ENCODE results near the gene ADAD2. TPM values are rescaled to one million over a fixed set of nuclear protein-coding genes. Genes with fewer than 3 reads are reported as not detected.

The ADAD2 gene
- total RNA-seq, 1 donor from 2014 or later, result not detected

DNA sequence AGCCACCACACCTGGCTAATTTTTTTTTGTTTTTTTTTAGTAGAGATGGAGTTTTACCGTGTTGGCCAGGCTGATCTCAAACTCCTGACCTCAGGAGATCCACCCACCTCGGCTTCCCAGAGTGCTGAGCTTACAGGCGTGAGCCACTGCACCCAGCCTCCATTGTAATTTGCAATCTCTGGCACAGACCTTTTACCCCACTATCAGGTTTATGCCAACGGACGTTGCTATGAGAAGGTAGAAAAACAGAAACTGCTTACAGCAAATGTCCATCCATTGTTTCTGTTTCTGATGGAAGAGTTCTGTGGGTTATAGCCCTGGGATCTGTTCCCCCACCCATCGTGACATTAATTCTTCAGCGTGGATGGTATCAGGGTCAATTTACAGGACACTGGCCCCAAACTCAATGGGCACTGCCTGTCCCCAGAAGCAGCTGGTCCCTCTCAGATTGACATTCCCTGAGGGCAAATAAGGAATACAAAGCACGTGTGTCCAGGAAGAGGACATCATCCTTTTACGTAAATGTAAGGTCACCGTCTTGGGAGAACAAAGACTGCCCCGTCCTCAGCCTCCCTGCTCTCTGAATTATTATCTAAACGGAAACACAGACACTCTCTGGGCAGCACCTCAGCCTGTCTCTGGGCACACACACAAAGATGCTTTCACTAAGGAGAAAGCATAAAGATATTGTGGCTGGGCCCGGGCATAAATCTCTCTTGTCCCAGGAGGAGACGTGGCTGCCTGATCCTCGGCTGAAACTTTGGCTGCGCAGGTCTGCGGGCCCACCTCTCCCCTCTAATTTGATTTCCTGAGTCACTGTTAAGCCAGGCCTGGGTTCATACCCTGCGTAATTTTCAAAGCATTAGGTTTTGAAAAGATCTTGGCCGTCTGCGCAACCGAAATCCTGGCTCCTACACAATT is 43.6 kb downstream of the ADAD2 start:
- Histone ChIP-seq H3K36me3 (no peaks in the 10 kb centered on the region), H3K4me3 (no peak overlapping the region), H3K27me3 (no peaks in the 10 kb centered on the region), H3K27ac (peak overlapping the region; percentile 1), H3K9me3 (no peaks in the 10 kb centered on the region), H3K4me1 (no peaks in the 10 kb centered on the region)
- no peak for DNase-seq (ENCODE audit: extremely low spot score in 2 of 2)
- intact Hi-C loops (cut with DNase I), result no loop called here
- TF ChIP-seq CTCF (IDR thresholded peaks at IDR 0.05), result no peak
- TF ChIP-seq POLR2AphosphoS5 (IDR thresholded peaks at IDR 0.05; ENCODE audit: insufficient read depth in 1 of 2, low read depth in 1 of 2), result peak in 1 of 2 donors; percentile 65

DNA sequence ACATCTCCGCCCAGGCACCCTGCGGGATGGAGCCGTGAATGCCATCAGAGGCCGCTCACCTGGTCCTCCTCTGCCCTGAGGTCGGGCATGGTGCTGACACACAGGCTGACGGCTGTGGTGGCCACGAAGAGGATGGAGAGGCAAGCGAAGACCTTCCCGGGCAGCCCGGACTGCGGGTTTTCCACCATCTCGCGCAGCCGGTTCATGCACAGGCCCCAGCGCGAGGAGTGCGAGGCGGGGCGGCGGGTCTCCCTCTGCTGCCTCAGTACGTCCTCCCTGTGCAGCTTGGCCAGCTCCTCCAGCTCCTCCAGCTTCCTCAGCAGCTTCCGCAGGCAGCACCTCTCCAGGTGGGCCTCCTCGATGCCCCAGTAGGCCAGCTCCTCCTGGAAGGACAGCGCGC is 45.7 kb downstream of the ADAD2 start:
- no peaks in the 10 kb centered on the region for H3K9me3 ChIP-seq
- no peak for DNase-seq (ENCODE audit: extremely low spot score in 2 of 2)
- no peaks in the 10 kb centered on the region for H3K27me3 ChIP-seq
- H3K4me3 ChIP-seq, result no peak overlapping the region
- intact Hi-C loops (cut with DNase I), result no loop called here
- no peaks in the 10 kb centered on the region for H3K36me3 ChIP-seq
- no peaks in the 10 kb centered on the region for H3K4me1 ChIP-seq
- no peak overlapping the region for H3K27ac ChIP-seq
- TF ChIP-seq POLR2AphosphoS5 (IDR thresholded peaks at IDR 0.05; ENCODE audit: insufficient read depth in 1 of 2, low read depth in 1 of 2) (no peak), POLR2A (IDR thresholded peaks at IDR 0.05) (no peak), CTCF (IDR thresholded peaks at IDR 0.05) (no peak)

GRCh38 chr16:84237994-84238750 is 47.2 kb downstream of the ADAD2 start:
- H3K4me3 ChIP-seq, result no peak overlapping the region
- DNase-seq (ENCODE audit: extremely low spot score in 2 of 2), result no peak
- H3K4me1 ChIP-seq, result no peaks in the 10 kb centered on the region
- H3K27me3 ChIP-seq, result no peaks in the 10 kb centered on the region
- no peaks in the 10 kb centered on the region for H3K36me3 ChIP-seq
- intact Hi-C loops (cut with DNase I), result no loop called here
- no peaks in the 10 kb centered on the region for H3K9me3 ChIP-seq
- H3K27ac ChIP-seq, result no peak overlapping the region
- TF ChIP-seq POLR2A (IDR thresholded peaks at IDR 0.05) (no peak), CTCF (IDR thresholded peaks at IDR 0.05) (no peak), POLR2AphosphoS5 (IDR thresholded peaks at IDR 0.05; ENCODE audit: insufficient read depth in 1 of 2, low read depth in 1 of 2) (no peak)

- no peak for DNase-seq (ENCODE audit: extremely low spot score in 2 of 2)
- TF ChIP-seq POLR2AphosphoS5 (IDR thresholded peaks at IDR 0.05; ENCODE audit: insufficient read depth in 1 of 2, low read depth in 1 of 2), result no peak
- no peak for TF ChIP-seq POLR2A (IDR thresholded peaks at IDR 0.05)
- TF ChIP-seq CTCF (IDR thresholded peaks at IDR 0.05), result no peak
Observed at GRCh38 chr16:84239141-84239769, 48.3 kb downstream of the ADAD2 start.

More at GRCh38 chr16:84239141-84239769, 48.3 kb downstream of the ADAD2 start:
- intact Hi-C loops (cut with DNase I), result no loop called here
- H3K9me3 ChIP-seq, result no peaks in the 10 kb centered on the region
- no peaks in the 10 kb centered on the region for H3K27me3 ChIP-seq
- H3K4me1 ChIP-seq, result no peaks in the 10 kb centered on the region
- H3K27ac ChIP-seq, result no peak overlapping the region
- H3K36me3 ChIP-seq, result no peaks in the 10 kb centered on the region
- H3K4me3 ChIP-seq, result no peak overlapping the region

All from vagina (tissue), 2 donors.